Small intestine (tissue), 16 donors: ENCODE data around the gene SMG9. TPM values are rescaled to one million over a fixed set of nuclear protein-coding genes. Genes with fewer than 3 reads are reported as not detected.

ENCODE experiments used
- DNase-seq, 2 donors: peaks; one replicate each; pipeline versions ENCODE4 v3.0.0 to v3.0.0-alpha.2; 2013
- FAIRE-seq: peaks from 2 replicates; lab custom pipeline; 2012; peaks lifted over from hg19 to GRCh38; lab: Jason Lieb, UNC
- H3K27ac ChIP-seq, 3 donors: one replicate each; pipeline ENCODE4 v1.5.1; 2013; ENCODE audit warnings: low read length in 2 of 3, mild to moderate bottlenecking in 2 of 3, control low read depth in 1 of 3, inconsistent platforms in 1 of 3, low read depth in 1 of 3, moderate library complexity in 1 of 3
- H3K27me3 ChIP-seq, 3 donors: one replicate each; pipeline ENCODE4 v1.6.1; 2013; ENCODE audit warnings: low read length in 3 of 3, inconsistent platforms in 1 of 3; ENCODE audit not compliant: control insufficient read depth in 3 of 3, insufficient read depth in 3 of 3
- H3K36me3 ChIP-seq, 3 donors: one replicate each; pipeline ENCODE4 v1.6.1; 2013; ENCODE audit warnings: low read length in 3 of 3, inconsistent platforms in 1 of 3, low read depth in 1 of 3, mild to moderate bottlenecking in 1 of 3, moderate library complexity in 1 of 3; ENCODE audit not compliant: control insufficient read depth in 3 of 3, insufficient read depth in 2 of 3
- H3K4me1 ChIP-seq, 3 donors: one replicate each; pipeline ENCODE4 v1.6.1; 2013; ENCODE audit warnings: low read length in 2 of 3, inconsistent platforms in 1 of 3, low read depth in 1 of 3, mild to moderate bottlenecking in 1 of 3, moderate library complexity in 1 of 3; ENCODE audit not compliant: control insufficient read depth in 3 of 3, insufficient read depth in 2 of 3
- H3K4me3 ChIP-seq, 3 donors: one replicate each; pipeline ENCODE4 v1.5.1; 2013; ENCODE audit warnings: low read length in 3 of 3, control low read depth in 1 of 3, inconsistent platforms in 1 of 3, low read depth in 1 of 3, mild to moderate bottlenecking in 1 of 3, moderate library complexity in 1 of 3
- H3K9me3 ChIP-seq, 2 donors: one replicate each; pipeline ENCODE4 v1.6.1; 2013; ENCODE audit warnings: low read depth in 1 of 2, low read length in 1 of 2; ENCODE audit not compliant: control insufficient read depth in 2 of 2, insufficient read depth in 1 of 2
- WGBS, 3 donors: extraction: QIAGEN DNeasy Blood & Tissue Kit; methylation state at CpG; one replicate each; pipeline ENCODE4 v1.1.7; 2013; 5-methylcytosine and 5-hydroxymethylcytosine counted together
- long read RNA-seq, 10 donors: transcript quantifications; one replicate each; lab custom pipeline, GENCODE V29; 2026
- polyA plus RNA-seq, 4 donors: library from polyadenylated mRNA; stranded (reverse) in 3 of 4; unstranded in 1 of 4; fragments of 200-250 nt in 3 of 4; fragments of 120-200 nt in 1 of 4; gene quantifications; one replicate each; pipeline versions ENCODE4 v1.2.1 to v1.2.3, GENCODE V29; 2013
- donor health status: healthy with polysubstance abuse.
- donor health status: control.
- donor health status: control.
- donor health status: Bipolar disorder and iron deficiency.
- donor health status: healthy.

The SMG9 gene, protein sequence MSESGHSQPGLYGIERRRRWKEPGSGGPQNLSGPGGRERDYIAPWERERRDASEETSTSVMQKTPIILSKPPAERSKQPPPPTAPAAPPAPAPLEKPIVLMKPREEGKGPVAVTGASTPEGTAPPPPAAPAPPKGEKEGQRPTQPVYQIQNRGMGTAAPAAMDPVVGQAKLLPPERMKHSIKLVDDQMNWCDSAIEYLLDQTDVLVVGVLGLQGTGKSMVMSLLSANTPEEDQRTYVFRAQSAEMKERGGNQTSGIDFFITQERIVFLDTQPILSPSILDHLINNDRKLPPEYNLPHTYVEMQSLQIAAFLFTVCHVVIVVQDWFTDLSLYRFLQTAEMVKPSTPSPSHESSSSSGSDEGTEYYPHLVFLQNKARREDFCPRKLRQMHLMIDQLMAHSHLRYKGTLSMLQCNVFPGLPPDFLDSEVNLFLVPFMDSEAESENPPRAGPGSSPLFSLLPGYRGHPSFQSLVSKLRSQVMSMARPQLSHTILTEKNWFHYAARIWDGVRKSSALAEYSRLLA
- polyA plus RNA-seq = 10 to 100 TPM; 21.3 to 32.4 (median 26.5) TPM
- long read RNA-seq, donor 1, full-length matches to known transcripts = 15 of 15 reads
- long read RNA-seq, donor 1, partial matches to known transcripts = 0 of 15 reads
- long read RNA-seq, donor 1, other reads (novel, unspliced or antisense) = 0 of 15 reads
- long read RNA-seq, donor 2 = 0 reads
- long read RNA-seq, donor 3, full-length matches to known transcripts = 9 of 9 reads
- long read RNA-seq, donor 3, partial matches to known transcripts = 0 of 9 reads
- long read RNA-seq, donor 3, other reads (novel, unspliced or antisense) = 0 of 9 reads
- long read RNA-seq, donor 4 = 0 reads
- long read RNA-seq, donor 5, partial matches to known transcripts = 0 of 1 reads
- long read RNA-seq, donor 5, other reads (novel, unspliced or antisense) = 0 of 1 reads
- long read RNA-seq, donor 6, full-length matches to known transcripts = 5 of 5 reads
- long read RNA-seq, donor 6, partial matches to known transcripts = 0 of 5 reads
- long read RNA-seq, donor 6, other reads (novel, unspliced or antisense) = 0 of 5 reads
- long read RNA-seq, donor 7, full-length matches to known transcripts = 11 of 11 reads
- long read RNA-seq, donor 7, partial matches to known transcripts = 0 of 11 reads
- long read RNA-seq, donor 7, other reads (novel, unspliced or antisense) = 0 of 11 reads
- long read RNA-seq, donor 8 = 0 reads
- long read RNA-seq, donor 9, full-length matches to known transcripts = 3 of 3 reads
- long read RNA-seq, donor 9, partial matches to known transcripts = 0 of 3 reads
- long read RNA-seq, donor 9, other reads (novel, unspliced or antisense) = 0 of 3 reads
- long read RNA-seq, donor 10, full-length matches to known transcripts = 4 of 4 reads
- long read RNA-seq, donor 10, partial matches to known transcripts = 0 of 4 reads
- long read RNA-seq, donor 10, other reads (novel, unspliced or antisense) = 0 of 4 reads

DNA sequence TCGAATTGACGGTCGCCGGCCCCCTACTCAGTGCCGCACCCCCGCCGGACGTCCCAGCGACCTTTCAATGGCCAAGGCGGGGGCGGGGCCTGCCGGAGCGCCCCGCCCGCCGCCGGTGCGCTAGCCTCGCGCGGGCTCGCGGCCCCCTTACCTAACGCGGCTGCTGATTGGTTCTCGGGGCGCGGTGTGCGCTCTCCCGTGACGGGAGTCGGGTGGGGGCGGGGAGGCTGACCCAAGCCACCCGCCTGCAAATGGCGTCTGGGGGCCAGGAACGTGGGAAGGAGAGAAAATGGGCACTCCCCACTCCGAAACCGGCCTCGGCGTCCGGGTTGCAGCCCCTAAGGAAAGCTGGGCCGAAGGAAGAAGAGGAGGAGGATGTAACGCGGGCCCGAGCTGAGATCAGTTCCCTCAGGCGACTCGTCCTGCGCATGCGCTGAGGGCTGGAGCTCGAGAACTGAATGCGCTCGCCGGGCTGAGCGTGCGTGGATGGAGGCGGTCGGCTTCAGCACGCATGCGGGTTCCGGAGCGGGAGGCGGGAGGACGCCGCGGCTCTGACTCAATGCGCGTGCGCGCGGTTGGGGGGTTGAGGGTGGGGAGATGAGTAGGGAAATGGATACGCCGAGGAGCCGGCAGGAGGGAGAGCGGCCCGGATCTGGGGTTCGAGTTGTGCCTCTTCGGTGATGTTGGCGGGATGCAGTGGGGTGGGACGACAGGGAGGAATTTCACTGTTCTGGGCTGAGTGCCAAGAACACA lies at the start of gene SMG9:
Gene SMG9, minus strand, starts transcription at position 460 of the 753 bp plus-strand sequence. CDS start 4,221 bp downstream, outside the sequence.
- 0 to 1% (median 0%) methylated on average over 69 to 79 of the region's 79 CpGs for WGBS, 3 donors
- Histone ChIP-seq H3K27me3 (no peaks in the 10 kb centered on the region), H3K9me3 (no peaks in the 10 kb centered on the region), H3K4me1 (peaks cover 0 to 4% (median 2%) of the 10 kb centered on the region in 3 donors), H3K4me3 (peak within 1 kb of the TSS; percentile 42 to 79 (median 79)), H3K27ac (peak within 1 kb of the TSS; percentile 97 to 99 (median 98)), H3K36me3 (peaks cover 0 to 14% (median 3%) of the 10 kb centered on the region in 3 donors)
- FAIRE-seq (no peak), DNase-seq (peak; percentile 99)

GRCh38 chr19:43804432-43804831 lies 49.7 kb upstream of the SMG9 start:
- DNase-seq = no peak
- WGBS, 3 donors = 47 to 60% (median 47%) methylated on average over 2 of the region's 2 CpGs
- H3K27ac ChIP-seq = no peak overlapping the region
- no peaks in the 10 kb centered on the region for H3K9me3 ChIP-seq
- H3K4me1 ChIP-seq = no peaks in the 10 kb centered on the region
- no peaks in the 10 kb centered on the region for H3K36me3 ChIP-seq
- FAIRE-seq = no peak
- H3K4me3 ChIP-seq = no peak overlapping the region
- peaks cover 0 to 7% (median 0%) of the 10 kb centered on the region in 3 donors for H3K27me3 ChIP-seq

- H3K27me3 ChIP-seq = peaks cover 0 to 19% (median 0%) of the 10 kb centered on the region in 3 donors
- H3K4me3 ChIP-seq = no peak within 1 kb of the TSS
- FAIRE-seq (no peak), DNase-seq (no peak)
- no peak within 1 kb of the TSS for H3K27ac ChIP-seq
- H3K4me1 ChIP-seq = peaks cover 0 to 2% (median 0%) of the 10 kb centered on the region in 3 donors
- H3K36me3 ChIP-seq = no peaks in the 10 kb centered on the region
- no peaks in the 10 kb centered on the region for H3K9me3 ChIP-seq
- WGBS, 3 donors = 50 to 63% (median 61%) methylated on average over 12 of the region's 12 CpGs
These were observed 47.6 kb upstream of the SMG9 start, which contains the start of gene LYPD5 for GRCh38 chr19:43802216-43802951. TSS of gene LYPD5 (minus strand) at chr19:43802447. CDS start at chr19:43802380, 67 bp downstream.

- Histone ChIP-seq H3K9me3 (peaks cover 0 to 7% of the 10 kb centered on the region in 2 donors), H3K36me3 (no peaks in the 10 kb centered on the region), H3K4me1 (peaks cover 0 to 2% (median 0%) of the 10 kb centered on the region in 3 donors), H3K27me3 (peaks cover 0 to 22% (median 0%) of the 10 kb centered on the region in 3 donors), H3K27ac (no peak overlapping the region), H3K4me3 (no peak overlapping the region)
- FAIRE-seq (no peak), DNase-seq (peak; percentile 34 to 47)
- WGBS, 3 donors = 47 to 57% (median 53%) methylated on average over 6 of the region's 6 CpGs
These were observed 44.9 kb upstream of the SMG9 start for GRCh38 chr19:43799502-43800142.

GRCh38 chr19:43798546-43799409 lies 44.0 kb upstream of the SMG9 start:
- Histone ChIP-seq H3K27ac (no peak overlapping the region), H3K9me3 (peaks cover 0 to 7% of the 10 kb centered on the region in 2 donors), H3K27me3 (peaks cover 0 to 22% (median 0%) of the 10 kb centered on the region in 3 donors), H3K36me3 (no peaks in the 10 kb centered on the region), H3K4me3 (peak overlapping the region; percentile 37 to 52 (median 45)), H3K4me1 (peaks cover 0 to 2% (median 0%) of the 10 kb centered on the region in 3 donors)
- 13 to 18% (median 16%) methylated on average over 67 to 70 of the region's 70 CpGs for WGBS, 3 donors
- no peak for FAIRE-seq
- DNase-seq = peak; percentile 66 to 85

GRCh38 chr19:43798026-43798545 lies 43.3 kb upstream of the SMG9 start:
- H3K36me3 ChIP-seq = no peaks in the 10 kb centered on the region
- peak overlapping the region in 2 of 3 donors; percentile 45 to 52 for H3K4me3 ChIP-seq
- peaks cover 0 to 7% of the 10 kb centered on the region in 2 donors for H3K9me3 ChIP-seq
- WGBS, 3 donors = 30 to 43% (median 36%) methylated on average over 5 of the region's 5 CpGs
- no peak overlapping the region for H3K27ac ChIP-seq
- peaks cover 0 to 20% (median under 1%) of the 10 kb centered on the region in 3 donors for H3K27me3 ChIP-seq
- H3K4me1 ChIP-seq = peaks cover 0 to 2% (median 0%) of the 10 kb centered on the region in 3 donors
- FAIRE-seq (no peak), DNase-seq (no peak)
